Uterus (tissue), 4 donors: ENCODE results near the gene ABCA13. TPM values are rescaled to one million over a fixed set of nuclear protein-coding genes. Genes with fewer than 3 reads are reported as not detected.

Experiments used
- DNase-seq, 2 donors: peaks; one replicate each; pipeline ENCODE4 v3.0.0-alpha.2; 2019 to 2020
- H3K27ac ChIP-seq, 2 donors: fragments of 200-600 bp; sonication (generic); 1 replicate in 1 of 2; 2 replicates in 1 of 2; pipeline ENCODE4 v1.5.1; 2016 to 2018
- H3K27me3 ChIP-seq, 2 donors: fragments of 200-600 bp; sonication (generic); one replicate each; pipeline ENCODE4 v1.5.1; 2018 to 2019; ENCODE audit warnings: control low read depth in 1 of 2
- H3K36me3 ChIP-seq, 2 donors: fragments of 200-600 bp; sonication (generic); one replicate each; pipeline ENCODE4 v1.5.1; 2019; ENCODE audit warnings: control low read depth in 1 of 2
- H3K4me1 ChIP-seq, 2 donors: fragments of 200-600 bp; sonication (generic); one replicate each; pipeline ENCODE4 v1.5.1; 2018 to 2019; ENCODE audit warnings: control low read depth in 1 of 2
- H3K4me3 ChIP-seq, 2 donors: fragments of 200-600 bp; sonication (generic); 1 replicate in 1 of 2; 2 replicates in 1 of 2; pipeline ENCODE4 v1.5.1; 2018 to 2019; ENCODE audit warnings: mild to moderate bottlenecking in 1 of 2
- H3K9me3 ChIP-seq, 2 donors: fragments of 200-600 bp; sonication (generic); one replicate each; pipeline ENCODE4 v1.5.1; 2019; ENCODE audit warnings: control low read depth in 1 of 2
- POLR2A ChIP-seq, 2 donors: fragments of 450-650 bp; IDR thresholded peaks; one replicate each; pipeline ENCODE4 v1.6.1; 2016; ENCODE audit warnings: antibody characterized with exemption in 2 of 2, mild to moderate bottlenecking in 1 of 2, moderate library complexity in 1 of 2
- intact Hi-C: fragments of 100-400 bp; cut with DNase I; formaldehyde crosslinking; loops from one replicate; pipeline ENCODE4 v1.15.1; 2023; ENCODE audit warnings: low total_unique reads
- total RNA-seq, 4 donors: library from RNA; depleted of rRNA in 3 of 4; stranded (reverse); fragments of >200 nt in 3 of 4; gene quantifications; one replicate each; pipeline versions ENCODE4 v1.1.0 to v1.2.4, GENCODE V29; 2014 to 2023
- TF ChIP-seq, protein P1 (sequence below), 4 experiments: fragments of 200-600 bp in 2 of 4; fragments of 450-650 bp in 2 of 4; sonication (generic) in 2 of 4; IDR thresholded peaks; one replicate each; pipeline ENCODE4 v1.5.1; 2016 to 2019; ENCODE audit warnings: antibody characterized with exemption in 4 of 4, mild to moderate bottlenecking in 2 of 4, moderate library complexity in 1 of 4
- donor health status: DM: yes; HTN: yes; CAD: no.

The ABCA13 gene
- total RNA-seq, 4 donors from 2014 or later: 0.12 to 1.0 (median 0.26) TPM; not detected in 1

DNA sequence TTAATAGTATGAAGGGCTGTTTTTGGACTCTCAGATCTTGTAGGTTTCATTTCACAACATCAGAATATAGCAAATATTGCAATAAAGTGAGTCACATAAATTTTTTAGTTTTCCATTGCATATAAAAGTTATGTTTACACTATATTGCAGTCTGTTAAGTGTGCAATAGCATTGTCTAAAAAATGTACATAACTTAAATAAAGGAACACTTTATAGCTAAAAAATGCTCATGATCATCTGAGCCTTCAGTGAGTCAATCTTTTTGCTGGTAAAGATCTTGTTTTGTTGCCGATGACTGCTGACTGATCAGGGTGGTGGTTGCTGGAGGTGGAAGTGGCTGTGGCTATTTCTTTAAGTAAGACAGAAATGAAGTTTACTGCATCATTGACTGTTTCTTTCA is 42.0 kb downstream of the ABCA13 start:
- Histone ChIP-seq H3K4me3 (no peak overlapping the region), H3K27ac (no peak overlapping the region), H3K9me3 (no peaks in the 10 kb centered on the region), H3K4me1 (no peaks in the 10 kb centered on the region), H3K27me3 (no peaks in the 10 kb centered on the region), H3K36me3 (no peaks in the 10 kb centered on the region)
- no peak for TF ChIP-seq POLR2A (IDR thresholded peaks at IDR 0.05)
- TF ChIP-seq, protein P1, sequence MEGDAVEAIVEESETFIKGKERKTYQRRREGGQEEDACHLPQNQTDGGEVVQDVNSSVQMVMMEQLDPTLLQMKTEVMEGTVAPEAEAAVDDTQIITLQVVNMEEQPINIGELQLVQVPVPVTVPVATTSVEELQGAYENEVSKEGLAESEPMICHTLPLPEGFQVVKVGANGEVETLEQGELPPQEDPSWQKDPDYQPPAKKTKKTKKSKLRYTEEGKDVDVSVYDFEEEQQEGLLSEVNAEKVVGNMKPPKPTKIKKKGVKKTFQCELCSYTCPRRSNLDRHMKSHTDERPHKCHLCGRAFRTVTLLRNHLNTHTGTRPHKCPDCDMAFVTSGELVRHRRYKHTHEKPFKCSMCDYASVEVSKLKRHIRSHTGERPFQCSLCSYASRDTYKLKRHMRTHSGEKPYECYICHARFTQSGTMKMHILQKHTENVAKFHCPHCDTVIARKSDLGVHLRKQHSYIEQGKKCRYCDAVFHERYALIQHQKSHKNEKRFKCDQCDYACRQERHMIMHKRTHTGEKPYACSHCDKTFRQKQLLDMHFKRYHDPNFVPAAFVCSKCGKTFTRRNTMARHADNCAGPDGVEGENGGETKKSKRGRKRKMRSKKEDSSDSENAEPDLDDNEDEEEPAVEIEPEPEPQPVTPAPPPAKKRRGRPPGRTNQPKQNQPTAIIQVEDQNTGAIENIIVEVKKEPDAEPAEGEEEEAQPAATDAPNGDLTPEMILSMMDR (IDR thresholded peaks at IDR 0.05): no peak
- intact Hi-C loops: no loop called here
- DNase-seq: no peak

DNA sequence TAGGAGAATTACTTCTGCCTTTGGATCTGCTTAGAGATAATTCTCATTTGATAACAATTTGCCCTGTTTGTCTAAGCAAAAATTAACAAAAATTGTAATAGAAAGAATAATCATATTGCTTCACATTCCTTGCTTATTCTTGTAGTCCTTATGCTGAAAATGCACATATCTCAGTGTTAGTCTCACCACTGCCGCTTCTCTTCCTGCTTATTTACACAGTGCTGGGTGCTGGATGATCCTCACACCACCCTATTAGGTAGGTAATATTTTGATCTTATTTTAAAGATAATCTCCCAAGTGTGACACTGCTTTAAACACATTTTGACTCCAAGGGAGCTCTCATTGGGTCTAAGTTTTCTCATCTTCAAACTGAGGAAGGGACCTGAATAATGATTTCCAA is 46.0 kb downstream of the ABCA13 start:
- TF ChIP-seq, protein P1 (IDR thresholded peaks at IDR 0.05): no peak
- no peak for TF ChIP-seq POLR2A (IDR thresholded peaks at IDR 0.05)
- no peaks in the 10 kb centered on the region for H3K9me3 ChIP-seq
- no peaks in the 10 kb centered on the region for H3K4me1 ChIP-seq
- intact Hi-C loops: no loop called here
- H3K36me3 ChIP-seq: no peaks in the 10 kb centered on the region
- DNase-seq: no peak
- H3K27me3 ChIP-seq: no peaks in the 10 kb centered on the region
- H3K4me3 ChIP-seq: no peak overlapping the region
- no peak overlapping the region for H3K27ac ChIP-seq

DNA sequence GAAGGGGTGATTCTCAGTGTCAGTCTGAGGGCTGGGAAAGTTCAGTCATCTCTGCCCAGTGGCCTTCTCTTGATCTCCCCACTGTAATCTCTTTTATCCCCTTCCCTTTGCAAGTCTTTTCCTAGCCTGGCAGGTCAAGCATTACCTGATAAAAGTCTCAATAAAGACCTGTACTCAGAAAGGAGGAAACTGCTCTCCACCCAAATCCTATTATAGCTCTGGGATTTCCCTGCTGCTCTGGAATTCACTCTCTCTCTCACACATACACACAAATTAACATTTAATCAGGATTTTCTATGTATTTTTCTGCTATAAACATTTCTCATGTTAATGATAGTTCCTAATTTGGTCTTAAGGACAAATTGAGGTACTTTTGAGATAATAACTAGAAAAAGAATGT is 46.5 kb downstream of the ABCA13 start:
- no peak for DNase-seq
- no peak for TF ChIP-seq POLR2A (IDR thresholded peaks at IDR 0.05)
- TF ChIP-seq, protein P1 (IDR thresholded peaks at IDR 0.05): no peak
- Histone ChIP-seq H3K4me3 (no peak overlapping the region), H3K27ac (no peak overlapping the region), H3K9me3 (no peaks in the 10 kb centered on the region), H3K27me3 (no peaks in the 10 kb centered on the region), H3K4me1 (no peaks in the 10 kb centered on the region), H3K36me3 (no peaks in the 10 kb centered on the region)
- intact Hi-C loops: no loop called here

DNA sequence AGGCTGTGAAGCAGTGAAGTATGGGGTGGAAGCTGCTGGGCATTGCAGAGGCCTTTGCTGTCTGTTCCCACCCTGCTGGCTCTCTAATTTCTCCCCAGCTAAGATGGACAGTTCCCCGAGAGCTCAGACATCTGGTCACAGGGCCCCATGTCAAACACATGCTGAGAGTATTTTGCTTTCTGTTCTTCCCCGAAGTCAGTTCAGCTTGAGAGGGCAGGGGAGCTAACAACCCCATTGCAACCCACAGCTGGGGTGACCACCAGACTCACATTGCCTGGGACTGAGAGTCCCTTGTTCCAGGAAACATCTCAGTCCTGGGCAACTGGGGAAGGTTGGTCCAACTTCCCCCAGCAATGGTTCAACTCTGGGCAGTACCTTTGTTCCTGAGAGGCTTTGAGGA is 52.8 kb downstream of the ABCA13 start:
- intact Hi-C loops: no loop called here
- Histone ChIP-seq H3K4me3 (no peak overlapping the region), H3K27ac (no peak overlapping the region), H3K36me3 (no peaks in the 10 kb centered on the region), H3K27me3 (no peaks in the 10 kb centered on the region), H3K9me3 (no peaks in the 10 kb centered on the region), H3K4me1 (no peaks in the 10 kb centered on the region)
- DNase-seq: no peak
- TF ChIP-seq POLR2A (IDR thresholded peaks at IDR 0.05): no peak
- TF ChIP-seq, protein P1 (IDR thresholded peaks at IDR 0.05): no peak

DNA sequence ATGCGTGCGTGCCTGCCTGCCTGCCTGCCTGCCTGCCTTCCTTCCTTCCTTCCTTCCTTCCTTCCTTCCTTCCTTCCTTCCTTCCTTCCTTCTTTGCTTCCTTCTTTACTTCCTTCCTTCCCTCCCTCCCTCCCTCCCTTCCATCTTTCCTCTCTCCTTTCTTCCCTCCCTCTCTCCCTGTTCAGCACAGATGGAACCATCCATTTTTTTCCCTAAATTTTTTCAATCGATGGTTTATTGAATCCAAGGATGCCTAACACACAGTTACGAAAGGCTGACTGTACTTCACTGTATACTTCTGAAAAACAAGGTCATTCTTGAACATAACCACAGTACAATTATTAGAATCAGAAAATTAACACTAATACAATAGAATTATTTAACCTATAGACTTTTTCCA is 53.8 kb downstream of the ABCA13 start:
- no peak for TF ChIP-seq POLR2A (IDR thresholded peaks at IDR 0.05)
- TF ChIP-seq, protein P1 (IDR thresholded peaks at IDR 0.05): no peak
- Histone ChIP-seq H3K27ac (no peak overlapping the region), H3K27me3 (no peaks in the 10 kb centered on the region), H3K9me3 (no peaks in the 10 kb centered on the region), H3K4me1 (no peaks in the 10 kb centered on the region), H3K4me3 (no peak overlapping the region), H3K36me3 (no peaks in the 10 kb centered on the region)
- no peak for DNase-seq
- intact Hi-C loops: no loop called here
